GM18868 (cell line): ENCODE results near the gene MARCHF10.

Experiments used
- ATAC-seq: cut with Tn5 transposase; IDR thresholded peaks from one replicate; pipeline ENCODE4 v1.9.1; 2021; ENCODE audit warnings: mild to moderate bottlenecking, moderate library complexity; ENCODE audit not compliant: unreplicated experiment

Gene MARCHF10

DNA sequence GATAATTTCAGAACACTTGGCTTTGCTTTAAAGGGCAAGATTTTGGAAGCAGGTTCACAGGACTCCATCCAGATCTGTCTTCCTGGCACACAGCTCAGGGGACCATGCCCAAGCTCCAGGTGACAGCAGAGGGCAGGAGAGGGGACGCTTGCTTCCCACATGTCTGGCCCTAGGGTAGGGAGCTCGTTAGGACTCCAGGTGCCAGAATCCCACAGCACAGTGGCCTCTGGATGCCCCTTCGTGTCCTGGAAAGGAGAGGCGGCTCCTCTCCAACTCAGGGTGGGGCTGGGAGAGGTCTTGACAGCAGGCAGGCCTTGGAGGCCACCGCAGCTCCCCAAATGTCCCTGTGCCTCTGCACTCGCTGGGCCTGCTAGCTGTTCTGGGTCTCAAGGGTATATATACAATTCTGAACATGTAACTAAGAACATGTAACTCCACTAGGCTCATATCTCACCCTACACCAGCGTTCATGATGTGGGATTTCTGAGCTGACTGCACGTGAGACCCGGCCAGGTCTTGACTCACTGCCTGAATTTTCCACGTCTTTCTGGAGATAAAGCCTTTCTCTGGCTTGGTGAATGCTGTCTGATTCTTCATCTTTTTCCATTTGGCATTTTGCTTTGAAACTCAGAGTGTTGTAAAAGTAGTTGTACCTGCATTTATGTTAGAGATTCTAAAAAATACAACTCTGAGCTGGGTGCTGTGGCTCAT is 52.8 kb downstream of the MARCHF10 start:
- no peak for ATAC-seq

DNA sequence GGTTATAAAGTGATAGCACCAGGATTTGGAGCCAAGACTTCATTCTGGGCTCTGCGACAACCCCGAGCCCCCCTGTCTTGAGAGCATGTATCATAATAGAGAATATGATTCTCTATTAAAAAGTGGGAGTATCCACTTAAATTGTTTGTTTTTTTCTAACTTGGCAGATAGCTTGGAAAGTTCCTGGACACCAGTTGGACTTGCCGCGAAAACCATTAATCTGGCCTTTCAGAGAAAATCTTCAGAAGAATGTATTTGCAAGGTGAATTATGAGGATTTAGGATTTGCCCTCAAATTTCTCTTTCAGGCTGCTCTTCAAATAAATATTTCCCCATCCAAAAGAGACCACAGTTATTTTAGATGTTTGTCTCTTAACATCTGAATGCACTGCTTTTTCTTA is 53.5 kb downstream of the MARCHF10 start:
- no peak for ATAC-seq

DNA sequence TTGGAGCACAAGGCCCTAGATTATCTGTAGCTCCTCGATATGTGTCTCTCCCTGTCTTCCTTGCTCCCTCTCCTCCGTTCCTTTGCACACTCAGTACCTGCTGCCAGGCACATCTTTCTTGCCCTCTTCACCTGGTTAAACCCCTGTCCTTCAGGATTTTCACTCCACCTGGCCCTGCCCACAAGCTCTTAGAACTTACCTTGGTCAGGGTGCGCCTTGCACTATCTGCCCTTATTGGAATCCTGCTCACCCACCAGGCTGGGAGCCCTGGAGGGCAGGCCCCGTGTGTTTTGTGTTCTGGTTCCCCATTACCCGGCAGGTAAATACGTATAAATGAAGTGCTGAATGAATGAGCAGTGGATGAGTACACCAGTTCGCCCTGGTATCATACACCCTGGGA is 54.6 kb downstream of the MARCHF10 start:
- no peak for ATAC-seq

DNA sequence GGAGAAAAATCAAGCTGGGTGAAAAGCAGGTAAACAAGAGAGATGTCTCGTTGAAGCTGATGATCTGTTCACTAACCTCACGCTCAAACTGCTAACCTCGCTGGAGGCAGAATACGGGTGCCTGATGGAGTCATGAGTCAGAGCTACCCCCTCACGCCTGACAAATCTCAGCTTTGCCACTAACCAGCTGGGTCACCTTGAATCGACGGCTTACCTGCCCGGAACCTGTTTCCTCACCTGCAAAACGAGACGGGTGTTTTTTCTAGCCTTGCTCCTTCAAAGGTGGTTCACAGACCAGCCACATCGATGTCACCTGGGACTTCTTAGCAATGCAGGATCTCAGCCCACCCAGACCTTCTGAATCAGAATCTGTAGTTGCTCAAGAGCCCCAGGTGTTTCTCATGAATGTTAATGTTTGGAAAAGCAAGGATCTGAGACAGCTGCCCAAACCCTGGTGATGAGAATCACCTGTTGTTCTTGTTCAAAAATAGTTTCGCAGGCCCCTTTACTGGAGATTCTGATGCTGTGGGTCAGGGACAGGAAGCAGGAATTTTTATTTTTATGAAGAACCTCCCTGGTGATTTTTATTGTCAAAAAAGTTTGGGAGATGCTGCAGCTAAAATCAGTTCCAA is 56.9 kb downstream of the MARCHF10 start:
- no peak for ATAC-seq

DNA sequence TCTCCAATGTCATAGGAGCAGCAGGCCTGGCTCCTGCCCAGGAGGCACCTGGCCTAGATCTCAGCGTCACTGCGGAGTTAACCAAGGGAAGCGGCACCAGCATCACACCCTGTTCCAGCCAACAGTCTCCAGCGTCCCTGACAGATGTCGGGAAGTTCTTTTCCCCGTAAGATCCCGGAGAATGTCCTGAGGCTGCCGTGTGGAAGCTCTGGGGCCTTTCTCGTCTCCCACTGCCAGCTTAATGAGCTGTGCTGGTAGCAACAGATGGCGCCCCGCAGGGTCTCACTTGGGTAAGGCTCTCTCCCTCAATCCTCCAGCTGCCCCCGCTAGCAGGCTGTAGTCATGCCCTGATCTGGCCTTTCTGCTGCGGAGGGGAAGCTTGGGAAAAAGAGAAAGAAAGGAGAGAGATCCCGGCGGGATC is 57.5 kb downstream of the MARCHF10 start:
- ATAC-seq = no peak

DNA sequence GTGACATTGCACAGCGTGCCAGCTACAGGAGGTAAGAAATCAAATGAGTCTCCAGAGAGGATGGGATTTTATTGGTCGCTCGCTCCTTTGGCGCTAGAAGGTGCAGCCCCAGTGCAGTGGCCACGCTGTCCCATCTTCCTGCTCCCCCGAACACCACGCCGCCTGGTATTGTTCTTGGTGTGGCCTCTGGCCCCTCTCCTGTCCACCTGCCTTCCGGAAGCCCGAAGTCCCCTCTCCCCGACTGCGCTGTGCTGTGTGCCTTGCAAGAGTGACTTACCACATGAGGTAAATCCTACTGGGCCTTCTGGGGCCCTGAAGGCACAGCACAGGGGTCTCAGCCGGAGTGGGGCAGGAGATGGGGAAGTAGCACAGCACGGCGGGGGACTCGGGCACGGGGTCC is 58.2 kb downstream of the MARCHF10 start:
- no peak for ATAC-seq

DNA sequence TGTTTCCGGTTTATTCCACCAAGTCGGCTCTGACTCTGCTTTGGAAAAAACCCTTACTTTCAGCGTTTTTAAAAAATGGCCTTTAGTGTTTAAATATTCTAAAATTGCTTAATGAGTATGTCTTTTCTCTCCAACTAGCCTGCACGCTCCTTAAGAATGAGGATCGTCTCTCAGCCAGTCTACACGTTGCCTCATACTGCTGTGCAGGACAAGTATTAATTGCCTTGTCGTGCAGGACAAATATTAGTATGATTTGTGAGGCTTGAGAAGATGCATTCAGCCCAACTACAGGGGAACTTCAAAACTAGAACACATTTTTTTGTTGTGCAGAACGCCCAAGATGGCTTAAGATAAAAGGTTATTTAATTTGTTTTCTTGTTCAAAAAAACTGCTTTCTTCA is 61.2 kb downstream of the MARCHF10 start:
- no peak for ATAC-seq

DNA sequence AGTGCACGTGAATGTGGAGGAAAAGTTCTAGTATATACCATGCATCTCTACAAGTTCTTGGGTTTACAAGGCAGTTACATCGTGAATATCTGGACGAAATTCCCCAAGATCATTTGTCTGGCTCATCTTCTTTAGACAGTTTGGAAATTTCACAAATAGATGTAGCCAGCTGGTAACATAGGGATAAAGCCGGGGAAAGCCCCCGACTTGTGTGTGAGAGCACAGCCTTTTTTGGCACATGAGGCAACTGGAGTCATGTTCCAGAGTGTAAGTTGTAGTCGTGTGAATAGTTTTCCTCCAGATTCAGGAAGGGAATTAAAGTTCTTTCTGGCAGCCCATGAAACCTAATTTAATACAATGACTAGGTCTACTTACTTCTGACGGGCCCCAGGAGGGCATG is 62.3 kb downstream of the MARCHF10 start:
- ATAC-seq = no peak

DNA sequence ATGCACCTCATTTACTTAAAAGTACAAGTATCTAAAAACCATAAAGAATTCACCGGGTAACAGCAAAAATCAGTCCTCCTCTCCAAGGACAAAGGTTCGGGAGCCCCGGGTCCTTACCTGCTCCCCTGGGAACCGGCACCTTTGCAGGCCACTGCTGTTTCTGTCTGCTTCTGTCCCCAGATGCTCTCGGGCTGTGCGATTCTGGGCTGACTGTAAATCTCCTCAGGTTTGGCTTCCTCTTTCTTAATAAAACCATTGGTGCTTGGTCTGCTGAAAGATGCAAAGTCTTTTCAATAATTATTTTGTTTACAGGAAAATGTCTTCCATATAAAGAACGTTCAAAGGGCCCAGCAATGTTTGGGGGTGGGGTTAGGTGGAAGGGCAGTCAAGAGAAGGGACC is 63.9 kb downstream of the MARCHF10 start:
- ATAC-seq = no peak

DNA sequence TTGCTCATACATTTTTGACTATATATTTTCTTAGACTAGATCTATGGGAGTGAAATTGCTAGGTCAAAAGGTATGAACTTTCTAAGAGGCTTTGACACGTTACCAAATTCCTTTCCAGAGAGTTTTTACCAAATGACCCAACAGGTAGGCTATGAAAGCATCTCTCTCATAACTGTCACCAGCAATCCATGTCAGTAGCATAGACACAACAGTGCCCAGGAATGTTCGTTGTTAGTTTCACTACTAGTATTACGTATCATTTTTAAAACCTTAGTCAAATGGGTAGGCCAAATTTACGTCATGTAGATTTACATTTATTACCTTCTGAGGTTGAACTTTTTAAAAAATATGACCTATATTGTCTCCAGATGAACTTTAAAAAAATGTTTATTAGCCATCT is 66.8 kb downstream of the MARCHF10 start:
- ATAC-seq = peak; percentile 77

DNA sequence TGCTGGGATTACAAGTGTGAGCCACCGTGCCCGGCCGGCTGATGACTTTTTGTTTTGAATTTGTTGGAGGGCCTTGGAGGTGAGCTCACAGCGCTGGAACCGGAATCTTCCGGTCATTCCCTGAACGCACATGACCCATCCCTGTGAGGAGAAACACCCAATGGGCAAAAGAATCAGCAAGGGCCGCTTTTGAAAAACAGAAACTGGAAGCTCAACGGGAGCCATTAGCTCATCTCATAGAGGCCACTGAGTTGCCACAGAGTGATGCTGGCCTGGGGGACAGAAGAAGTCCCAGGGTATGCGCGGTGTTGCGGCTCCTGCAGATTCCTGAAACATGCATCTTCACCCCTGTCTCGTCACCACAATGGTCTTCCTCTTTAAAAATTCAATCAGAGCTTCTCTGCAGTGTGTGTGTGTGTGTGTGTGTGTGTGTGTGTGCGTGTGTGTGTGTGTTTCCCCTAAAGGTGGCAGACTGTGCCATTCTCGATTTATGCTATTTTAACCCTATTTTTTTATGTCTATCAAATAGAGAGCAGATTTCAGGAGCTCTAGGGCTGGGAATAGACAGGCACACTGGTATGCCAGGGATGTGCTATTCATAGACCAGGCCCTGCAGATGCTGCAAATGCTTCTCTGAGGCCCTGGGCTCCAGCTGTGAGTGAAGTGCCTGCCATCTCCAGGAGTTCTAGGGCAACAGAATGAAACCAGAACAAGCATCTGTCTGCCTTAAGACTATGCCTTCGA is 68.3 kb downstream of the MARCHF10 start:
- ATAC-seq = no peak

DNA sequence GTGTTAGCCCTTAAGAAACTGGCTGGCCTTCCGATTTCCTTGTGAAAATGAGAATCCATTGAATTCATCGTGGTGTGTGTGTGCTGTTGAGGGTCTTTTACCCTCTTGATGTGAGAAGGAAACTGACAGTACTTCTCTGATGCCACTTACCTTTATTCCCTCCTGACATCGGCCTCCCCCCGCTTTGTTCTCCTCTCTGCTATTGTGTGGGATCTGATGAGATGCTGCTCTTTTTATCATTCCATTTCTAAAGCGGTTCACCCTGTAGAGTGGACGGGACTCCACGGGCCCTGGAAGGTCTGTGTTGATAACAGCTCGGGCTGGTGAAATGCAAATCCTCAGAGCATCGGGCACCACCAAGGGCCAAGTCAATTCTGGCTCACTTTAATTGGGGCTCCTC is 69.8 kb downstream of the MARCHF10 start:
- ATAC-seq = no peak

DNA sequence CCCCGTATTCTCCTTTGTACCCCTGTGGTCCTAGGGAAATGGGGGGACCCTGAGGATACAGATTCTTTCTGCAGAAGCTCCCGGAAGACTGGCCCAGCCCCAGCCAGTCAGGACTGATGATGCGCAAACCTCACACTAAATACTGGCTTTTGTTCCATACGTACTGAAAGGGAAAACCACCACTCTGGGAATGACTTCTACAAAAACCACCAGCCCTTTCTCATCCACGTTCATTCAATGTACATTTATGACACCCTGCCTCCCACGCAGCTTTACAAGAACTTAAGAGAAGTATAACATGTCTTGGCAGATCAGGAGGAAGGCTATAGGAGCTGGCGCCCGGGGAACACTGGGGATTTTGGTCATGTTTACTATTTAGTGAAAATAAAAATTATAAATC is 70.6 kb downstream of the MARCHF10 start:
- peak; percentile 49 for ATAC-seq

DNA sequence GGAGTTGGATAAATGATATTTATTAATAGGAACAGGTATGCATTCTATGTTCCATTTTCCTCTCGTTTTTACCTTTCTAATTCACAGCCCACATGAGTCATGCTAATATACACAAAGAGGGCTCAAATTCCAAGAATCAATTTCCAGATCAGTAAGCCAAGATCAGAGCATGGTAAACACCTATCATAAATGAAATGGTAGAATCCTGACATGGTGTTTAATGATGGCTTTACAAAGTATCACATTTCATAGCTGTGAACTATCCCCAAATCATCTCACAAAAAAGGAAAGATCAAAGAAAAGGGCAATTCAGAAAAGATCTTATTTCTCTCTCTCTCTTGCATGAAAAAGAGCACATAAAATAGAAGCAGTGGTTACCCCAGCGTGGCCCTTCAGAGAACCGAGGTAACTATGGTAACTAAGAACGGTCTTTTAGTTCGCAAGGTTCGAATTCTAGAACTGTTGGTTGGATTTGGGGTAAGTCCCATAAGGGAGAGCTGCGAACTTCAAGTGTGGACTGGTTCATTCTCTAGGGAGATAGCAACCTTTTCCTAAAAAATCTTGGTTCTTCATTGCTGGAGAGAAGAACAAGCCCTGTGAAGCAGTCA is 73.0 kb downstream of the MARCHF10 start:
- no peak for ATAC-seq

DNA sequence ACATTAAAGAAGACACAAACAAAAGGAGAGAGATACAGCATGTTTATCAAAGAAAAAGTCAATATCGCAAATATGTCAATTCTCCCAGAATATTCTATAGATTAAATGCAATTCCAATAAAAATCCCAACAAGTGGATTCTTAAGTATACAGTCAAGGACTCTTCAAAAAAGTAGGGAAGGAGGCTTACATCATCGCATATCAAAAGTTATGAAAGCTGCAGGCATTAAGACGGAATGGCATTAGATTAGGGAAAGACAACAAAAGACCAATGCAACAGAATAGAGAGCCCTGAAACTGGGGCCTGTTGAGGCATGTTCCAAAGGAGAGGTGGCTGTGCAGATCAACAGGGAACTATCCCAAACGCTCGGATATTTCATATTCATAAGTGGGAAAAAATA is 76.0 kb downstream of the MARCHF10 start:
- no peak for ATAC-seq

DNA sequence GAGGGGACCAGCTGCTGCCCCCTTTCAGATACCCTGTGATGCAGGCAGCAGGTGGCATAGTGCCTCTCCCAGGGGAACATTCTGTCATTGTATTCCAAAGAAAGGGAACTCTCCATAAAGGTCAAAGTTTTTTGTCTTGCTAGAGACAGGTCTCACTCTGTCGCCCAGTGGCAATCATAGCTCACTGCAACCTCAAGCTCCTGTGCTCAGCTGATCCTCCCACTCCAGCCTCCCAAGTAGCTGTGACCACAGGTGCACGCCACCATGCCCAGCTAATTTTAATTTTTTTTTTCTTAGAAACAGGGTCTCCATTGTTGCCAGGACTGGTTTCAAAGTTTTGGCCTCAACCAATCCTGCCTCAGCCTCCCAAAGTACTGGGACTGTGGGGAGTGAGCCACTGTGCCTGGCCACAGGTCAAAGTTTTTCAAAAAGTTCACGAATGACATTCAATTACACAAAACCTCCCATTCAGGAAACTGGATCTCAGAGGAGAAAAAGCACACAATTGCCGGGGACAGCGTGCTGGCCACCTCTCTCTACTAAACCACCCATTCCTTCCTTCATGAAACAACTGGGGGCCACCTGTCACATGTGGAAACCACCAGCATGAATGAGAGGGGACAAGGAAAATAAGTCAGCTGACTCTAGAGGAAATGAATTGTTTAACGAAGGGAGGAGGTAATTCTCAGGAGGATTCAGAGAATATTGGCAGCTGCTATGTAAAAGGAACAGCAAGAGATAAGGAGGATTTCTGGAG is 80.0 kb downstream of the MARCHF10 start:
- no peak for ATAC-seq

DNA sequence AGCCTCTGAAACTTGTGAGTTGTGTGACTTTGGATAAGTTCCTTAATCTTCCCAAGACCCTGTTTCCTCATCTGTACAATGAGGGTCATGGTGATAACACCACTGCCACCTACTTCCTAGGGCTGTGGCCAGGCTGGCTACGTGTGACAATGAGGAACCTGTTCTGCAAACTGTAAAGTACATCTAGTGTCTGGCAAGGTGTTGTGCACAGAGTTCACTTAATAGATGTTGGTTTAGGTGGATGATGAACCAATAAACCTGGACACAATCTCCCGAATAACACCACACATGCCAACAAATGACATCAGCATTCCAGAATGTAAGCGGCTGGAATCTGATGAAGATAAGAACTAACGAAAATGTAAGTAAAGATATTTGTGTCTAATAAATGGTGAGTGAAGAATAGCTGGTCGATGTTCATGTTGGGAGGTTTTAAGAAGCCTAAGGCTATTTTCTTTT is 82.3 kb downstream of the MARCHF10 start:
- no peak for ATAC-seq

DNA sequence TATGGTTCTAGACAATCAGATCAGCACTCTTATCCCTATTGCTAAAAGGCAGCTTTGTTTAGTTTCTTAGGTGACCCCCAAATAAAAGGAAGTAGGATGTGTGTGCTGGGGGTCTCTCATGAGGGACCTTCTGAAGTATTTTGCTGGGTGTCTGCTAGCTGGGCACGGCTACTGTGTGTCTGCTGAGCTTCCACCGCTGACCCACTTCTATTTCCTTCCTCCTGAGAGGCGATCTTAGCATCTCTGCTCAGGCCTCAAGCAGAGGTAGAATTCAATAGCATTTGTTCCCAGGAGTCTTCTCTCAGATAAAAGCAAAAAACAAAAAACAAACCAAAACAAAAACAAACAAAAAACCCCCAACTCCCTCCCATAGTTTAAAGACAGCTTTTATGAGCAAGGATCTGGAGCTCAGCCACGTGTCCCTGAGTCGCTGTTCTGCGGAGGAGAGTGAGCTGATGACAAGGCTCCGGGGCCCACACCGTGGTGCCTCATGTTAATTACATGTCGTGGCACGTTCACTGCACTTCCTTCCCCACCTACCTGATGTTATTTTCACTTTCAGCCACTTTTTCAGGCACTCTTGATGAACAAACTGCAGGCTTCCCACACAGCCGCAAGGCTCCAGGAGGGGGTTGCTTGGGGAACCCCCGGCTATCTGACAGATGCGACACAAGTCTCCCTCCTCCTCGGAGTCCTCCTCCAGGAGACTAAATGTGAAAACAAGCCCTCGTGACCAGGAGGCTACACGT is 83.5 kb downstream of the MARCHF10 start:
- ATAC-seq = peak; percentile 89

DNA sequence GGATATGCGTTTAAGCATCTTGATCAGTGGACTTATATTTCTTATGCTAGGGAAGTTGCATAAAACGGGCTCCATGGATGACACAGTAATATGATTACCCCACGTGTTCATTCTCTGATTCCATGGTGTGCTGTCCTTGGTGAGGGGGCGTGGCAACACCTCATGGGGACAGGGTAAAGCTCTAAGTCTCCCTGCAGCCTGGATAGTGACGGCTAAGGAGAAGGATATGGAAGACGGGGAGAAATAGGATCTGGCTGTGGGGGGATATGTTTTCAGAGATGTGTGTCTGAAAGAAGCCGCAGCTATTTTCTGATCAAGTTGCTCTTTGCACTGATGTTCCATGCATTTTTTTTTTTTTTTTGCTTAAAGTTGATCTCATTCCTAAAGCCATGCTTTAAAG is 84.3 kb downstream of the MARCHF10 start:
- no peak for ATAC-seq

DNA sequence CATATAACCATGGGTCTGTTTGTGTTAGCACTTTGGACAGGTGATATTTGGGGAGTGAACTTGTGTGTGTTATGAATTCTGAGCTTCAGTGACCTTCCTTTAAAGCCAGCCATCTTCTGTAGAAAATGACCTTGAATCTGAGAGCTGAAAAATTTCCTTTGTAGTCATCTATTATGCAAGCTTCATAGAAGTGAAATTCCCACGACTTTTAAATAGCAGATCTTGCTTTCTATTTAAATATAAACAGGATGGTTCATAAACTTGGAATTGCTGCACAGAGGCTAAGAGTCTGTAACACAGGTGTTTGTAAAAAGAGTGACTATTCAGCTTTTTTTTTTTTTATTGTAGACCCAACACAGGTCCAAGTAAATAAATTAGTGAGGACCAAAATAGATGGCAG is 85.5 kb downstream of the MARCHF10 start:
- no peak for ATAC-seq
